ENCODE results near the gene TRAF1.

GRCh38 chr9:120910643-120911042, 16.0 kb downstream of the TRAF1 start:
- TF ChIP-seq, protein P1, sequence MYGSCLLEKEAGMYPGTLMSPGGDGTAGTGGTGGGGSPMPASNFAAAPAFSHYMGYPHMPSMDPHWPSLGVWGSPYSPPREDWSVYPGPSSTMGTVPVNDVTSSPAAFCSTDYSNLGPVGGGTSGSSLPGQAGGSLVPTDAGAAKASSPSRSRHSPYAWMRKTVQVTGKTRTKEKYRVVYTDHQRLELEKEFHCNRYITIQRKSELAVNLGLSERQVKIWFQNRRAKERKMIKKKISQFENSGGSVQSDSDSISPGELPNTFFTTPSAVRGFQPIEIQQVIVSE (CRISPR knock-in tag; IDR thresholded peaks at IDR 0.05; ENCODE audit: borderline replicate concordance): no peak
- TF ChIP-seq, protein P2, sequence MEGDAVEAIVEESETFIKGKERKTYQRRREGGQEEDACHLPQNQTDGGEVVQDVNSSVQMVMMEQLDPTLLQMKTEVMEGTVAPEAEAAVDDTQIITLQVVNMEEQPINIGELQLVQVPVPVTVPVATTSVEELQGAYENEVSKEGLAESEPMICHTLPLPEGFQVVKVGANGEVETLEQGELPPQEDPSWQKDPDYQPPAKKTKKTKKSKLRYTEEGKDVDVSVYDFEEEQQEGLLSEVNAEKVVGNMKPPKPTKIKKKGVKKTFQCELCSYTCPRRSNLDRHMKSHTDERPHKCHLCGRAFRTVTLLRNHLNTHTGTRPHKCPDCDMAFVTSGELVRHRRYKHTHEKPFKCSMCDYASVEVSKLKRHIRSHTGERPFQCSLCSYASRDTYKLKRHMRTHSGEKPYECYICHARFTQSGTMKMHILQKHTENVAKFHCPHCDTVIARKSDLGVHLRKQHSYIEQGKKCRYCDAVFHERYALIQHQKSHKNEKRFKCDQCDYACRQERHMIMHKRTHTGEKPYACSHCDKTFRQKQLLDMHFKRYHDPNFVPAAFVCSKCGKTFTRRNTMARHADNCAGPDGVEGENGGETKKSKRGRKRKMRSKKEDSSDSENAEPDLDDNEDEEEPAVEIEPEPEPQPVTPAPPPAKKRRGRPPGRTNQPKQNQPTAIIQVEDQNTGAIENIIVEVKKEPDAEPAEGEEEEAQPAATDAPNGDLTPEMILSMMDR (IDR thresholded peaks at IDR 0.05): no peak

All from WTC11 (cell line).